Esophagus squamous epithelium (tissue), 4 donors: Measurements from ENCODE around the gene TLE5.

Experiments
- POLR2A ChIP-seq, 4 donors: fragments of 450-650 bp; IDR thresholded peaks; one replicate each; pipeline ENCODE4 v1.6.1; 2017; ENCODE audit warnings: antibody characterized with exemption in 4 of 4, mild to moderate bottlenecking in 4 of 4, moderate library complexity in 3 of 4
- TF ChIP-seq, protein P1 (sequence below), 6 experiments: fragments of 450-650 bp in 4 of 6; fragments of 200-600 bp in 2 of 6; sonication (generic) in 2 of 6; IDR thresholded peaks; one replicate each; pipeline ENCODE4 v1.5.1; 2016 to 2019; ENCODE audit warnings: antibody characterized with exemption in 6 of 6, mild to moderate bottlenecking in 4 of 6, moderate library complexity in 4 of 6

DNA sequence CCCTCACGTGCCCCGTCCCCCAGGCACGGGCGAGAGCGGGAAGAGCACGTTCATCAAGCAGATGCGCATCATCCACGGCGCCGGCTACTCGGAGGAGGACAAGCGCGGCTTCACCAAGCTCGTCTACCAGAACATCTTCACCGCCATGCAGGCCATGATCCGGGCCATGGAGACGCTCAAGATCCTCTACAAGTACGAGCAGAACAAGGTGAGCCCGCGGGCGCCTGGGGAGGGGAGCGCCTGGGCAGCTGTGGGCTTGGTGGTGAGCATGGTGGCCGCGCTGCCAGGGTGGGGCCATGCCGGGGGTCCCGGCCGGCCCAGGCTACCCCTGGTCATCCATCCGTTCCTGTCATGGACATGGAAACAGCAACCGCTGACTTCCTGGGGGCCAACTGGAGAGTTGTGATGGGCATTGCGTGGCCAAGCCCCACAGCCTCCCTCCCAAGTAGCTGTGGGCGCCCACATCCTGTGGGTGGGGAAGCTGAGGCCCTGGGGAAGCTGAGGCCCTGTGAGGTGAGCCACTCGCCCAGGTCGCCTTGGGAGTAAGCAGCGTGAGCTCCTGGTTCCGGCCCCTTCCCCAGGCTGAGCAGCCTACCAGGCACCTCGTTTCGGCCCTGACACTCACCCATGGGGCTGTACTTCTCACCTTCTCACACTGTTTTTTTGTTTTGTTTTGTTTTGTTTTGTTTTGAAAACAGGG is 48.0 kb upstream of the TLE5 start:
- TF ChIP-seq, protein P1, sequence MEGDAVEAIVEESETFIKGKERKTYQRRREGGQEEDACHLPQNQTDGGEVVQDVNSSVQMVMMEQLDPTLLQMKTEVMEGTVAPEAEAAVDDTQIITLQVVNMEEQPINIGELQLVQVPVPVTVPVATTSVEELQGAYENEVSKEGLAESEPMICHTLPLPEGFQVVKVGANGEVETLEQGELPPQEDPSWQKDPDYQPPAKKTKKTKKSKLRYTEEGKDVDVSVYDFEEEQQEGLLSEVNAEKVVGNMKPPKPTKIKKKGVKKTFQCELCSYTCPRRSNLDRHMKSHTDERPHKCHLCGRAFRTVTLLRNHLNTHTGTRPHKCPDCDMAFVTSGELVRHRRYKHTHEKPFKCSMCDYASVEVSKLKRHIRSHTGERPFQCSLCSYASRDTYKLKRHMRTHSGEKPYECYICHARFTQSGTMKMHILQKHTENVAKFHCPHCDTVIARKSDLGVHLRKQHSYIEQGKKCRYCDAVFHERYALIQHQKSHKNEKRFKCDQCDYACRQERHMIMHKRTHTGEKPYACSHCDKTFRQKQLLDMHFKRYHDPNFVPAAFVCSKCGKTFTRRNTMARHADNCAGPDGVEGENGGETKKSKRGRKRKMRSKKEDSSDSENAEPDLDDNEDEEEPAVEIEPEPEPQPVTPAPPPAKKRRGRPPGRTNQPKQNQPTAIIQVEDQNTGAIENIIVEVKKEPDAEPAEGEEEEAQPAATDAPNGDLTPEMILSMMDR (IDR thresholded peaks at IDR 0.05) = no peak
- no peak for TF ChIP-seq POLR2A (IDR thresholded peaks at IDR 0.05)
